IMR-90 (cell line): Measurements from ENCODE around the gene ZNF581. TPM values are rescaled to one million over a fixed set of nuclear protein-coding genes. Genes with fewer than 3 reads are reported as not detected.

Source experiments
- ATAC-seq: fragments of 200-7000 bp; cut with Tn5 transposase; 2 replicates; pipeline ENCODE4 v1.9.1; 2020; ENCODE audit warnings: low read depth, mild to moderate bottlenecking, moderate library complexity
- BruUV-seq: library from RNA; stranded (reverse); fragments of 400-500 nt; replicated peaks from 2 replicates; lab custom pipeline; 2021; lab: Mats Ljungman, UMichigan
- CTCF ChIA-PET: fragments of 300-600 bp; formaldehyde crosslinking; extraction: SDS; loops from one replicate; lab custom pipeline; 2021; ENCODE audit warnings: antibody characterized with exemption; lab: Yijun Ruan, JAX
- POLR2A ChIA-PET: fragments of 300-600 bp; sonication (Branson Sonifier 250); formaldehyde crosslinking; loops from one replicate; lab custom pipeline; 2022; ENCODE audit warnings: antibody characterized with exemption; ENCODE audit not compliant: unreplicated experiment; lab: Charles Lee
- DNase-seq: peaks from one replicate; pipeline ENCODE4 v3.0.0; 2013
- H2AFZ ChIP-seq: replicated peaks from 2 replicates; pipeline ENCODE3; 2013; ENCODE audit warnings: low read length, mild to moderate bottlenecking; ENCODE audit not compliant: poor library complexity
- H2AK5ac ChIP-seq: 2 replicates; pipeline ENCODE4 v1.6.1; 2013; ENCODE audit warnings: low read depth, low read length, inconsistent platforms
- H2AK9ac ChIP-seq: replicated peaks from 2 replicates; pipeline ENCODE3; 2013; ENCODE audit warnings: mild to moderate bottlenecking, low read depth, low read length, moderate library complexity; ENCODE audit not compliant: poor library complexity
- H2BK120ac ChIP-seq: 2 replicates; pipeline ENCODE4 v1.6.1; 2013; ENCODE audit warnings: low read depth, low read length, inconsistent platforms
- H2BK15ac ChIP-seq: 3 replicates; pipeline ENCODE4 v1.6.1; 2013; ENCODE audit warnings: low read depth, low read length, inconsistent platforms
- H2BK20ac ChIP-seq: 2 replicates; pipeline ENCODE4 v1.6.1; 2013; ENCODE audit warnings: low read depth, mild to moderate bottlenecking, inconsistent platforms, low read length, moderate library complexity
- H2BK5ac ChIP-seq: 2 replicates; pipeline ENCODE4 v1.6.1; 2013; ENCODE audit warnings: mild to moderate bottlenecking, low read depth, low read length, inconsistent platforms; ENCODE audit not compliant: poor library complexity, severe bottlenecking
- H3K14ac ChIP-seq: replicated peaks from 2 replicates; pipeline ENCODE4 v1.6.1; 2013; ENCODE audit warnings: low read depth, low read length, inconsistent platforms
- H3K18ac ChIP-seq: 2 replicates; pipeline ENCODE4 v1.6.1; 2013; ENCODE audit warnings: low read depth, low read length, control low read depth
- H3K23ac ChIP-seq: 2 replicates; pipeline ENCODE4 v1.6.1; 2013; ENCODE audit warnings: low read depth, low read length, inconsistent platforms
- H3K27ac ChIP-seq: 2 replicates; pipeline ENCODE4 v1.5.1; 2013; ENCODE audit warnings: mild to moderate bottlenecking, control low read depth, low read length; ENCODE audit not compliant: insufficient read depth
- H3K27me3 ChIP-seq: 2 replicates; pipeline ENCODE4 v1.6.1; 2013; ENCODE audit warnings: low read length; ENCODE audit not compliant: control insufficient read depth, insufficient read depth
- H3K36me3 ChIP-seq: 2 replicates; pipeline ENCODE4 v1.6.1; 2013; ENCODE audit warnings: low read length, mixed read lengths; ENCODE audit not compliant: control insufficient read depth, insufficient read depth
- H3K4ac ChIP-seq: 2 replicates; pipeline ENCODE4 v1.6.1; 2013; ENCODE audit warnings: low read depth, low read length, inconsistent platforms
- H3K4me1 ChIP-seq: 2 replicates; pipeline ENCODE4 v1.6.1; 2013; ENCODE audit warnings: low read length, mixed read lengths; ENCODE audit not compliant: control insufficient read depth, insufficient read depth
- H3K4me2 ChIP-seq: 2 replicates; pipeline ENCODE4 v1.6.1; 2013; ENCODE audit warnings: low read depth, mild to moderate bottlenecking, control low read depth, low read length, moderate library complexity
- H3K4me3 ChIP-seq: 2 replicates; pipeline ENCODE4 v1.5.1; 2013; ENCODE audit warnings: low read depth, mild to moderate bottlenecking, control low read depth, low read length, moderate library complexity; ENCODE audit not compliant: insufficient read depth
- H3K56ac ChIP-seq: 2 replicates; pipeline ENCODE4 v1.6.1; 2013; ENCODE audit warnings: low read length, inconsistent platforms; ENCODE audit not compliant: insufficient read depth; ENCODE audit errors: extremely low read depth
- H3K79me1 ChIP-seq, 2 experiments: 2 replicates each; pipeline ENCODE4 v1.6.1; 2013; ENCODE audit warnings: low read length in 2 of 2, inconsistent platforms in 1 of 2, low read depth in 1 of 2
- H3K9ac ChIP-seq: 2 replicates; pipeline ENCODE4 v1.6.1; 2013; ENCODE audit warnings: low read depth, low read length, control low read depth
- H3K9me1 ChIP-seq: 2 replicates; pipeline ENCODE4 v1.6.1; 2013; ENCODE audit warnings: low read length, inconsistent platforms; ENCODE audit not compliant: insufficient read depth
- H3K9me3 ChIP-seq: 2 replicates; pipeline ENCODE4 v1.6.1; 2013; ENCODE audit warnings: low read length; ENCODE audit not compliant: control insufficient read depth, insufficient read depth
- H4K20me1 ChIP-seq: 2 replicates; pipeline ENCODE4 v1.6.1; 2013; ENCODE audit warnings: low read length, inconsistent platforms; ENCODE audit not compliant: insufficient read depth
- H4K5ac ChIP-seq: 2 replicates; pipeline ENCODE4 v1.6.1; 2013; ENCODE audit warnings: mild to moderate bottlenecking, low read depth, low read length, control low read depth
- H4K8ac ChIP-seq, 2 experiments: 2 replicates each; pipeline ENCODE4 v1.6.1; 2013; ENCODE audit warnings: low read depth in 2 of 2, low read length in 2 of 2, control low read depth in 1 of 2, inconsistent platforms in 1 of 2
- H4K91ac ChIP-seq: 2 replicates; pipeline ENCODE4 v1.6.1; 2013; ENCODE audit warnings: low read depth, low read length, inconsistent platforms; ENCODE audit not compliant: insufficient read depth
- CHD1 ChIP-seq: IDR thresholded peaks from 2 replicates; pipeline ENCODE4 v1.6.1; 2012; ENCODE audit warnings: low read depth, low read length, improper control_type of control experiment
- MXI1 ChIP-seq: IDR thresholded peaks from 2 replicates; pipeline ENCODE4 v1.6.1; 2012; ENCODE audit warnings: low read depth, mild to moderate bottlenecking, low read length, moderate library complexity, borderline replicate concordance
- RCOR1 ChIP-seq: IDR thresholded peaks from 2 replicates; pipeline ENCODE4 v1.6.1; 2012; ENCODE audit warnings: mild to moderate bottlenecking, low read length, improper control_type of control experiment; ENCODE audit not compliant: insufficient replicate concordance
- RFX5 ChIP-seq: IDR thresholded peaks from 2 replicates; pipeline ENCODE4 v1.8.0; 2012; ENCODE audit warnings: low read depth, mild to moderate bottlenecking, low read length, moderate library complexity
- USF2 ChIP-seq: fragments of 150-350 bp; IDR thresholded peaks from 2 replicates; pipeline ENCODE4 v1.6.1; 2017; ENCODE audit warnings: mild to moderate bottlenecking, antibody characterized with exemption, low read length, low read depth
- WGBS, 2 experiments: methylation state at CpG; one replicate each; pipeline versions ENCODE4 v1.1.5 to v1.1.7; 2013; ENCODE audit warnings: missing lambda C conversion rate in 2 of 2; ENCODE audit not compliant: insufficient read length in 1 of 2; ENCODE audit errors: extremely low coverage in 2 of 2; 5-methylcytosine and 5-hydroxymethylcytosine counted together
- dilution Hi-C: fragments of 300-500 bp; cut with HindIII; formaldehyde crosslinking; loops from one replicate; pipeline ENCODE4 v1.14.3; 2018; ENCODE audit warnings: low sequenced_read_pairs; ENCODE audit not compliant: unreplicated experiment
- in situ Hi-C: fragments of 300-500 bp; cut with MboI; formaldehyde crosslinking; loops from 3 replicates; pipeline ENCODE4 v1.14.3; 2019; ENCODE audit warnings: low sequenced_read_pairs, inconsistent platforms, mixed read lengths
- intact Hi-C: fragments of 100-400 bp; cut with micrococcal nuclease; formaldehyde crosslinking; loops from 2 replicates; pipeline ENCODE4 v1.10.0; 2022
- polyA plus RNA-seq, 3 experiments: library from polyadenylated mRNA; depleted of rRNA; stranded (reverse); fragments of >200 nt; gene quantifications; 2 replicates each; pipeline ENCODE4 v1.2.3, GENCODE V29; 2012; ENCODE audit warnings: low replicate concordance in 1 of 3
- total RNA-seq: library from RNA; depleted of rRNA; stranded (reverse); fragments of >200 nt; gene quantifications from 2 replicates; pipeline ENCODE4 v1.2.3, GENCODE V29; 2012

ZNF581 gene
- total and polyA plus RNA-seq, 2 of the 4 experiments (the other 2 are of a cell fraction) = 9.7 to 21.9 TPM

- Histone ChIP-seq H3K14ac (no peak overlapping the region), H3K4me2 (no peak overlapping the region), H4K91ac (no peak overlapping the region), H3K23ac (no peak overlapping the region), H3K9me3 (no peaks in the 10 kb centered on the region), H3K4me3 (no peak overlapping the region), H3K56ac (no peak overlapping the region), H3K9me1 (peaks cover 11% of the 10 kb centered on the region; the same call in 1 of the 2 replicates), H3K27me3 (no peaks in the 10 kb centered on the region), H3K18ac (no peak overlapping the region), H3K79me1 (peaks cover 21 to 79% of the 10 kb centered on the region in 2 experiments), H2BK120ac (no peak overlapping the region), H3K27ac (no peak overlapping the region), H4K5ac (no peak overlapping the region), H2BK15ac (no peak overlapping the region), H3K4me1 (peaks cover 5% of the 10 kb centered on the region), H2BK20ac (no peak overlapping the region), H3K36me3 (peaks cover 60% of the 10 kb centered on the region), H4K20me1 (peaks cover 88% of the 10 kb centered on the region), H2AK9ac (no peak overlapping the region), H2BK5ac (no peak overlapping the region), H3K4ac (no peak overlapping the region), H2AK5ac (no peak overlapping the region), H2AFZ (no peak overlapping the region), H4K8ac (no peak overlapping the region), H3K9ac (no peak overlapping the region)
- 93% methylated on average over 3 of the region's 22 CpGs; no CpG with 5 or more reads in 1 of the 2 experiments for WGBS, 2 experiments
- TF ChIP-seq CHD1 = no peak
- no peak for TF ChIP-seq USF2
- TF ChIP-seq RFX5 = no peak
- TF ChIP-seq RCOR1 = no peak
- TF ChIP-seq MXI1 = no peak
- CTCF ChIA-PET = no interaction called here
- no TSS peak for BruUV-seq
- ATAC-seq = no peak
- POLR2A ChIA-PET = no interaction called here
- in situ Hi-C loops (loop anchor here (25.0 kb wide), 1 partner anchor 454 kb away; the partner anchor contains the start of gene ZNF444), intact Hi-C loops (no loop called here), dilution Hi-C loops (no loop called here)
- DNase-seq = no peak
These were observed 40.2 kb downstream of the ZNF581 start for GRCh38 chr19:55683449-55684261.
